GM11168 (cell line): ENCODE measurements around the gene XXYLT1.

Experiments
- in situ Hi-C: fragments of 300-500 bp; cut with MboI; formaldehyde crosslinking; loops from one replicate; pipeline ENCODE4 v1.12.0; 2022; ENCODE audit warnings: low sequenced_read_pairs; ENCODE audit not compliant: unreplicated experiment

Gene XXYLT1

GRCh38 chr3:195175476-195176337 lies 95.3 kb downstream of the XXYLT1 start:
- in situ Hi-C loops = no loop called here

- in situ Hi-C loops = no loop called here
Observed at GRCh38 chr3:195175076-195175475, 95.9 kb downstream of the XXYLT1 start.

GRCh38 chr3:195173657-195174056 lies 97.3 kb downstream of the XXYLT1 start:
- in situ Hi-C loops = no loop called here

- in situ Hi-C loops = no loop called here
Observed at GRCh38 chr3:195172896-195173295, 98.1 kb downstream of the XXYLT1 start.

- in situ Hi-C loops = no loop called here
Observed at GRCh38 chr3:195172039-195172684, 98.8 kb downstream of the XXYLT1 start.

- in situ Hi-C loops = no loop called here
Observed at GRCh38 chr3:195171093-195171873, 99.7 kb downstream of the XXYLT1 start.

GRCh38 chr3:195170496-195170895 lies 100.5 kb downstream of the XXYLT1 start:
- in situ Hi-C loops = no loop called here

- in situ Hi-C loops = no loop called here
Observed at GRCh38 chr3:195169011-195169649, 101.8 kb downstream of the XXYLT1 start.

GRCh38 chr3:195168009-195168762 lies 102.8 kb downstream of the XXYLT1 start:
- in situ Hi-C loops = no loop called here

- in situ Hi-C loops = no loop called here
Observed at GRCh38 chr3:195165790-195166189, 105.2 kb downstream of the XXYLT1 start.

- in situ Hi-C loops = no loop called here
Observed at GRCh38 chr3:195165265-195165609, 105.7 kb downstream of the XXYLT1 start.

- in situ Hi-C loops = no loop called here
Observed at GRCh38 chr3:195164573-195165264, 106.2 kb downstream of the XXYLT1 start.

GRCh38 chr3:195163719-195164572 lies 107.0 kb downstream of the XXYLT1 start:
- in situ Hi-C loops = no loop called here

- in situ Hi-C loops = no loop called here
Observed at GRCh38 chr3:195162816-195163215, 108.1 kb downstream of the XXYLT1 start.

- in situ Hi-C loops = no loop called here
Observed at GRCh38 chr3:195162033-195162669, 108.8 kb downstream of the XXYLT1 start.

- in situ Hi-C loops = no loop called here
Observed at GRCh38 chr3:195160908-195161434, 110.0 kb downstream of the XXYLT1 start.

- in situ Hi-C loops = no loop called here
Observed at GRCh38 chr3:195160257-195160898, 110.6 kb downstream of the XXYLT1 start.
